Muscle of leg (tissue), 11 donors: Measurements from ENCODE around the gene CLCN3. TPM values are rescaled to one million over a fixed set of nuclear protein-coding genes. Genes with fewer than 3 reads are reported as not detected.
"Not testable (repeated sequence)": the region's sequence is repeated elsewhere in the genome, so short reads cannot be mapped to it uniquely, and the experiment has no call there.

Source experiments
- DNase-seq: peaks from one replicate; pipeline ENCODE4 v3.0.0; 2013
- H3K27ac ChIP-seq: one replicate; pipeline ENCODE4 v1.5.1; 2013; ENCODE audit warnings: mild to moderate bottlenecking, low read length, control low read depth
- H3K27me3 ChIP-seq: one replicate; pipeline ENCODE4 v1.6.1; 2013; ENCODE audit warnings: low read length; ENCODE audit not compliant: control insufficient read depth, insufficient read depth
- H3K36me3 ChIP-seq: one replicate; pipeline ENCODE4 v1.6.1; 2013; ENCODE audit warnings: low read length; ENCODE audit not compliant: control insufficient read depth, insufficient read depth
- H3K4me1 ChIP-seq: one replicate; pipeline ENCODE4 v1.6.1; 2013; ENCODE audit warnings: low read length; ENCODE audit not compliant: control insufficient read depth, insufficient read depth
- H3K4me3 ChIP-seq: one replicate; pipeline ENCODE4 v1.5.1; 2013; ENCODE audit warnings: low read length, control low read depth
- H3K9me3 ChIP-seq: replicated peaks from 2 replicates; pipeline ENCODE4 v1.6.1; 2013; ENCODE audit warnings: low read depth, low read length; ENCODE audit not compliant: control insufficient read depth
- WGBS: methylation state at CpG from one replicate; pipeline ENCODE4 v1.1.5; 2013; ENCODE audit warnings: missing lambda C conversion rate; ENCODE audit not compliant: insufficient coverage; 5-methylcytosine and 5-hydroxymethylcytosine counted together
- polyA plus RNA-seq, 8 donors: library from polyadenylated mRNA; unstranded; fragments of 120-200 nt; gene quantifications; one replicate each; pipeline versions ENCODE4 v1.2.1 to v1.2.3, GENCODE V29; 2013; ENCODE audit warnings: inconsistent platforms in 1 of 8, low replicate concordance in 1 of 8; ENCODE audit not compliant: insufficient read length in 8 of 8, insufficient read depth in 1 of 8
- total RNA-seq: library from RNA; stranded (reverse); fragments of 120-200 nt; gene quantifications from one replicate; pipeline ENCODE4 v1.2.4, GENCODE V29; 2013

CLCN3 gene
- total and polyA plus RNA-seq, 9 donors: 22.5 to 33.9 (median 26.8) TPM

DNA sequence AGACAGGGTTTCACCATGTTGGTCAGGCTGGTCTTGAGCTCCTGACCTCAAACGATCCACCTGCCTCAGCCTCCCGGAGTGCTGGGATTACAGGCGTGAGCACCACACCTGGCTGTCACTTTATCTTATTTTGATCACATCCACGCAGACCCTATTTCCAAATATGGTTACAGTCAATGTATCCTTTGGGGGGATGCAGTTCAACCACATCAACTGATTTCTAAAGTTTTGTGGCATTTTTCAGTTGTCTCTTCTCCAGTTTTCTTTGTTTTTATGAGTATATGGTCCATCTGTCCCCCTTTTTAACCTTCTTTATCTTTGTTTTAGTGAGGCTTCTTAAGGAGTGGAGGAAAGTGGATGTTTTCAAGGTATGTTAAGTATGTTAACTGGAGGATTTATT, 141.5 kb downstream of the CLCN3 start:
- no CpG with 5 or more reads among the region's 4 CpGs for WGBS
- Histone ChIP-seq H3K9me3 (no peaks in the 10 kb centered on the region), H3K27me3 (no peaks in the 10 kb centered on the region), H3K4me1 (no peaks in the 10 kb centered on the region), H3K27ac (no peak overlapping the region), H3K36me3 (no peaks in the 10 kb centered on the region), H3K4me3 (no peak overlapping the region)
- DNase-seq: no peak

DNA sequence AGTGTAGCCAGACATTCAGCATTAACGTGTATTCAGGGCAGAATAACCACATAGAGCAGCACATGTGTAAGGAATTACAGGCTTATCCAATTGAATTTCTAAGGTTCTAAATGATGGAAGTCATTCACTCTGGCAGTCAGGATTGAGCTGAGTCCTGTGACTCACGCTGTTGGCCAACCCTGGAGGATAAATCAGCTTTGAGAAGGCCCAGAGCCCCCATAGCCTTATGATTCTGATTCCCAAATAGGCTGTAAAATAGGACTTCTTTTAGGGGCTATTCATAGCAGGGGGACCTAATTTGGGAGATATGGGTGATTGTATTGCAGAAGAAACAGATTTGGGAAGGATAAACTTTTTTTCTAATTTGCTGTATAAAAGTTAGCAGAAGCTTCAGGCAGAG, 145.5 kb downstream of the CLCN3 start:
- peak; percentile 11 for DNase-seq
- H3K27ac ChIP-seq: no peak overlapping the region
- no peak overlapping the region for H3K4me3 ChIP-seq
- H3K27me3 ChIP-seq: no peaks in the 10 kb centered on the region
- H3K4me1 ChIP-seq: peaks cover 3% of the 10 kb centered on the region
- WGBS: 30% methylated on average over 1 of the region's 2 CpGs
- no peaks in the 10 kb centered on the region for H3K9me3 ChIP-seq
- H3K36me3 ChIP-seq: no peaks in the 10 kb centered on the region

DNA sequence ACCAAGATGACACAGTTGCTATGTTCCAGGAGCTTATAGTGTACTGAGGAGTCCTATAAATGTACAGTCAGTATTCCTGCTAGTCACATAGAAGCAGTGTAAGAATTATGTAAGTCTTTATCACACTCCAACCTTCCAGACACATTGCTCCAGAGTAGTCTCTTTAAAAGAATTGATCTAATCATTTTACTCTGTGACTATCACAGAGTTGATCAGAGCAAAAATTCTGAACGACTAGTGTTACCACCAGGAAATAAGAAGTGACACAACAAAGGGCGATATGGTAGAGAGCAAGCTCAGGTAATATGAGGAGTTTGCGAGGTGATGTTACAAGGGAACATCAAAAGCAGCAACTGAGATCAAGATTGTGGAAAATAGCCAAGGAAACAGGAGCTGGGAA, 146.4 kb downstream of the CLCN3 start:
- 76% methylated on average over 2 of the region's 3 CpGs for WGBS
- DNase-seq: no peak
- peaks cover 3% of the 10 kb centered on the region for H3K4me1 ChIP-seq
- no peaks in the 10 kb centered on the region for H3K36me3 ChIP-seq
- no peaks in the 10 kb centered on the region for H3K9me3 ChIP-seq
- H3K27me3 ChIP-seq: no peaks in the 10 kb centered on the region
- no peak overlapping the region for H3K4me3 ChIP-seq
- H3K27ac ChIP-seq: no peak overlapping the region

DNA sequence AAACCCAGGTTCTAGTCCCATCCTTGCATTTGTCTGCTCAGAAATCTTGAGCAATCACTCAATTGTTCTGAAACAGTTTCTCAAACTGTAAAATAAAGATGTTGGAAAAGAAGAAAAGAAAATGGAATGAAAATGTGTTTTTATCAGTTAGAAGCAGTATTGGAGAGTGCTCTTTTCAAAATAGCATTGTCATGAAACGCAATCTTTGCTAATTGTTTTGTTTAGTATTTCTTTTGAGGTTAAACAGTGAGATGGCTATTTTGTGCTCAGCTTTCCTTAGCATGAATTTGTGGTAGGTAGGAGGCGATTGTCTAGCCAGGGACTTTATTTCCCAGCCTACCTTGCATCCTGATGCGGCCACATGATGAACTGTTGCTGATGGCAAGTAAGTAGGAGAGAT, 148.0 kb downstream of the CLCN3 start:
- Histone ChIP-seq H3K27ac (no peak overlapping the region), H3K4me1 (peaks cover 3% of the 10 kb centered on the region), H3K4me3 (no peak overlapping the region), H3K9me3 (no peaks in the 10 kb centered on the region), H3K36me3 (no peaks in the 10 kb centered on the region), H3K27me3 (no peaks in the 10 kb centered on the region)
- WGBS: 100% methylated on average over 1 of the region's 3 CpGs
- no peak for DNase-seq

DNA sequence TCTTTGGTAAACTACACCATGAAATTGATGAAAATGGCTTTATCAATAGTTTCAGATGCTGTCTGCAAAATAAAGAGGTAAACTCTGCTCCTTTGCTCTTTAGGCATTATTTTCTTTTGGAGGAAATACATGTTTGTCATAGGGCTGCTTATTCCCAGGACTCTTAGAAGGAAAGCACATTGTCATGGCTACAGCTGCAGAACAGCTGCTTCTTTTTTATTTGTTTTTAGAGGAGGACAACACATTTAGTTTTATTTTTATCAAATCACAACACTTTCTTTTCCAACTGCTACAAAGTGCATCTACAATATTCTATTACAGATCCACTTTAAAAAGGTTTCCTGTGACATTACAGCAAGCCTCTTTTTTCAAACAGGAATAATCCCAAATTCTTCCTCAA, 150.0 kb downstream of the CLCN3 start:
- H3K27ac ChIP-seq: peak overlapping the region; percentile 45
- peak; percentile 80 for DNase-seq
- peaks cover 11% of the 10 kb centered on the region for H3K4me1 ChIP-seq
- no peaks in the 10 kb centered on the region for H3K9me3 ChIP-seq
- H3K27me3 ChIP-seq: peaks cover 11% of the 10 kb centered on the region
- H3K4me3 ChIP-seq: no peak overlapping the region
- no peaks in the 10 kb centered on the region for H3K36me3 ChIP-seq

DNA sequence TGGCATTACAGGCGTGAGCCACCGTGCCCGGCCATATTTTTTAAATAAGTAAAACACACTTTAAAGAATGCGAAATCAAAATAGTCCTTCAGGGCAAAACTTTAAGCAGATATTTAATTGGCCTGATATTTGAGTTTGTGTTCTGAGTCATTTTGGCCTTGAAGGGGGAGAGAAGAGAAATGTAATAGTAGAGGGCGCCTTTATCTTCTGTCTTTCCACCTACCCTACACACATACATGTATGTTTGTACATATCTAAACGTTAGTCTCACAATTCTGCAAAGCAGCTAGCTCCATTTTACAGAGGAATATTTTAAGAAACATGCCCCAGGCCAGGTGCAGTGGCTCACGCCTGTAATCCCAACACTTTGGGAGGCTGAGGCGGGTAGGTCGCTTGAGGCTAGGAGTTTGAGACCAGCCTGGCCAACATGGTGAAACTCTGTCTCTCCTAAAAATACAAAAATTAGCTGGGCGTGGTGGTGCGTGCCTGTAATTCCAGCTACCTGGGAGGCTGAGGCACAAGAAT, 151.2 kb downstream of the CLCN3 start:
- not testable (repeated sequence) for H3K9me3 ChIP-seq, H3K27ac ChIP-seq, H3K4me3 ChIP-seq, H3K36me3 ChIP-seq, DNase-seq
- Histone ChIP-seq H3K4me1 (peaks cover 11% of the 10 kb centered on the region), H3K27me3 (peaks cover 14% of the 10 kb centered on the region)
- WGBS: 89% methylated on average over 4 of the region's 11 CpGs

Other genes with a start within 250 kb of the CLCN3 start
- 12.3 TPM for gene NEK1, start 8.0 kb upstream of the CLCN3 start, total RNA-seq
- 10 to 100 TPM in 7 of 8 donors, 1 to 10 TPM in 1; 9.6 to 14.7 (median 11.7) TPM for gene NEK1, start 8.0 kb upstream of the CLCN3 start, polyA plus RNA-seq
- 24.3 TPM for gene HPF1, start 137.4 kb downstream of the CLCN3 start, total RNA-seq
- 10 to 100 TPM; 29.1 to 34.8 (median 30.5) TPM for gene HPF1, start 137.4 kb downstream of the CLCN3 start, polyA plus RNA-seq